UCSD-AML1 (cell line): ENCODE results near the gene NAV3.

Source experiments
- DNase-seq: peaks from one replicate; lab custom pipeline; 2025; ENCODE audit not compliant: unreplicated experiment; lab: John Stamatoyannopoulos, UW

NAV3 gene

GRCh38 chr12:77923882-77924281, 93.2 kb downstream of the NAV3 start:
- no peak for DNase-seq

- no peak for DNase-seq
Observed at GRCh38 chr12:77924703-77925102, 94.0 kb downstream of the NAV3 start.

GRCh38 chr12:77925536-77926108, 94.9 kb downstream of the NAV3 start:
- DNase-seq = peak; percentile 42

- no peak for DNase-seq
Observed at GRCh38 chr12:77928078-77928477, 97.4 kb downstream of the NAV3 start.

GRCh38 chr12:77932216-77932615, 101.5 kb downstream of the NAV3 start:
- DNase-seq = no peak

GRCh38 chr12:77938301-77938700, 107.6 kb downstream of the NAV3 start:
- no peak for DNase-seq

- no peak for DNase-seq
Observed at GRCh38 chr12:77940011-77940423, 109.3 kb downstream of the NAV3 start.

- DNase-seq = no peak
Observed at GRCh38 chr12:77940567-77940966, 109.9 kb downstream of the NAV3 start.

- no peak for DNase-seq
Observed at GRCh38 chr12:77941401-77941800, 110.7 kb downstream of the NAV3 start.

GRCh38 chr12:77943466-77943865, 112.8 kb downstream of the NAV3 start:
- DNase-seq = no peak

GRCh38 chr12:77946541-77947061, 115.9 kb downstream of the NAV3 start:
- no peak for DNase-seq

- DNase-seq = no peak
Observed at GRCh38 chr12:77947330-77947729, 116.6 kb downstream of the NAV3 start.

- no peak for DNase-seq
Observed at GRCh38 chr12:77947746-77948145, 117.1 kb downstream of the NAV3 start.

- no peak for DNase-seq
Observed at GRCh38 chr12:77949943-77950342, 119.2 kb downstream of the NAV3 start.

GRCh38 chr12:77953528-77954205, 123.0 kb downstream of the NAV3 start:
- no peak for DNase-seq

- no peak for DNase-seq
Observed at GRCh38 chr12:77954206-77954555, 123.5 kb downstream of the NAV3 start.

- DNase-seq = no peak
Observed at GRCh38 chr12:77957062-77957461, 126.4 kb downstream of the NAV3 start.

GRCh38 chr12:77963576-77964178, 133.0 kb downstream of the NAV3 start:
- DNase-seq = no peak

GRCh38 chr12:77965790-77966189, 135.1 kb downstream of the NAV3 start:
- DNase-seq = no peak

- DNase-seq = no peak
Observed at GRCh38 chr12:77968021-77968420, 137.3 kb downstream of the NAV3 start.

- DNase-seq = no peak
Observed at GRCh38 chr12:77968571-77968970, 137.9 kb downstream of the NAV3 start.

- no peak for DNase-seq
Observed at GRCh38 chr12:77973579-77973978, 142.9 kb downstream of the NAV3 start.
